Esophagus muscularis mucosa (tissue), 4 donors: ENCODE measurements around the gene NNMT. TPM values are rescaled to one million over a fixed set of nuclear protein-coding genes. Genes with fewer than 3 reads are reported as not detected.
A peak's percentile ranks its signal among the peaks of the same experiment; 100 is the strongest.

Experiments used
- DNase-seq: peaks from one replicate; pipeline ENCODE4 v3.0.0-alpha.2; 2017; ENCODE audit errors: extremely low spot score
- H3K27ac ChIP-seq, 4 donors: fragments of 200-600 bp; sonication (generic); replicated peaks in 1 of 4; 1 replicate in 3 of 4; 2 replicates in 1 of 4; pipeline ENCODE4 v1.5.1; 2016 to 2019; ENCODE audit warnings: mild to moderate bottlenecking in 1 of 4
- H3K27me3 ChIP-seq, 4 donors: fragments of 200-600 bp; sonication (generic); one replicate each; pipeline versions ENCODE4 v1.5.1 to v1.6.0; 2016 to 2019
- H3K36me3 ChIP-seq, 4 donors: fragments of 200-600 bp; sonication (generic); one replicate each; pipeline ENCODE4 v1.5.1; 2016 to 2019
- H3K4me1 ChIP-seq, 4 donors: fragments of 200-600 bp; sonication (generic); one replicate each; pipeline ENCODE4 v1.5.1; 2016 to 2019
- H3K4me3 ChIP-seq, 4 donors: fragments of 200-600 bp; sonication (generic); 1 replicate in 2 of 4; 2 replicates in 2 of 4; pipeline ENCODE4 v1.5.1; 2016 to 2019; ENCODE audit warnings: mild to moderate bottlenecking in 4 of 4, moderate library complexity in 1 of 4
- H3K9me3 ChIP-seq, 4 donors: fragments of 200-600 bp; sonication (generic); 1 replicate in 3 of 4; 2 replicates in 1 of 4; pipeline ENCODE4 v1.5.1; 2016 to 2019
- CTCF ChIP-seq, 3 experiments: fragments of 200-600 bp in 2 of 3; fragments of 450-650 bp in 1 of 3; sonication (generic) in 2 of 3; IDR thresholded peaks; one replicate each; pipeline ENCODE4 v1.5.1; 2017 to 2019; ENCODE audit warnings: antibody characterized with exemption in 3 of 3, mild to moderate bottlenecking in 2 of 3, moderate library complexity in 1 of 3
- EP300 ChIP-seq: sonication (generic); formaldehyde crosslinking; IDR thresholded peaks from one replicate; pipeline ENCODE4 v1.6.1; 2017; ENCODE audit warnings: antibody characterized with exemption
- POLR2A ChIP-seq: fragments of 450-650 bp; IDR thresholded peaks from one replicate; pipeline ENCODE4 v1.6.1; 2017; ENCODE audit warnings: antibody characterized with exemption, moderate library complexity, mild to moderate bottlenecking, low read depth
- POLR2AphosphoS5 ChIP-seq, 2 donors: sonication (generic); formaldehyde crosslinking; IDR thresholded peaks; one replicate each; pipeline ENCODE4 v1.6.1; 2017; ENCODE audit warnings: antibody characterized with exemption in 2 of 2
- WGBS: methylation state at CpG from one replicate; pipeline ENCODE4 v1.1.5; 2018; 5-methylcytosine and 5-hydroxymethylcytosine counted together
- intact Hi-C: fragments of 100-400 bp; cut with DNase I; formaldehyde crosslinking; loops from one replicate; pipeline ENCODE4 v1.15.1; 2023
- total RNA-seq, 4 donors: library from RNA; depleted of rRNA; stranded (reverse); fragments of >200 nt; gene quantifications; one replicate each; pipeline versions ENCODE4 v1.1.0 to v1.2.1, GENCODE V29; 2016

Gene NNMT
- total RNA-seq, 4 donors from 2014 or later: 88.9 to 599 (median 293) TPM

- peak; percentile 83 for DNase-seq
- 32% methylated on average over 5 of the region's 5 CpGs for WGBS
- Histone ChIP-seq H3K27ac (peak overlapping the region in 2 of 4 donors; percentile 18 to 21), H3K36me3 (peaks cover 0 to 16% (median 12%) of the 10 kb centered on the region in 4 donors), H3K4me3 (no peak overlapping the region), H3K27me3 (peaks cover 0 to 27% (median 0%) of the 10 kb centered on the region in 4 donors), H3K9me3 (no peaks in the 10 kb centered on the region), H3K4me1 (peaks cover 0 to 26% (median 11%) of the 10 kb centered on the region in 4 donors)
- intact Hi-C loops: no loop called here
- TF ChIP-seq POLR2AphosphoS5 (IDR thresholded peaks at IDR 0.05): no peak
- no peak for TF ChIP-seq EP300
- no peak for TF ChIP-seq POLR2A
- peak in 1 of 3 experiments; percentile 26 for TF ChIP-seq CTCF (IDR thresholded peaks at IDR 0.05)
These were observed 21.6 kb downstream of the NNMT start for GRCh38 chr11:114317787-114318137.

DNA sequence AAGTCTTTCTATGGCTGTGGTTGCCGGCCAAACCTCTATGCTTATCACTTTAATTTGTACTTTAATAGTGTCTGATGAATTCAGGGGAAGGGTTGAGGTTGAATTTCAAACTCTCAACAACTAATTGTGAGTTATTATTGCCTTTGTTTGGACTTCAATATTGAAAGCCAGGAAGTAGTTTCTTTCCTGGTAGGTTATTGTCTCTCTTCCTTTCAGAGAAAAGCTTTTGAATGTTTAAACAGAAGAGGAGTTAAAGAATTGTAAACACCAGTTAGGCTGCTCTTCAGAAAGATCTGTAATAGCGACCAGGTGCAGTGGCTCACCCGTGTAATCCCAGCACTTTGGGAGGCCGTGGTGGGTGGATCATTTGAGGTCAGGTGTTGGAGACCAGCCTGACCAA, 22.2 kb downstream of the NNMT start:
- intact Hi-C loops: no loop called here
- H3K36me3 ChIP-seq: peaks cover 0 to 12% (median 6%) of the 10 kb centered on the region in 4 donors
- WGBS: 31% methylated on average over 4 of the region's 4 CpGs
- peaks cover 0 to 27% (median 0%) of the 10 kb centered on the region in 4 donors for H3K27me3 ChIP-seq
- no peak overlapping the region for H3K4me3 ChIP-seq
- no peak for DNase-seq
- TF ChIP-seq CTCF (IDR thresholded peaks at IDR 0.05): no peak
- no peak for TF ChIP-seq EP300
- no peak for TF ChIP-seq POLR2A
- TF ChIP-seq POLR2AphosphoS5 (IDR thresholded peaks at IDR 0.05): no peak
- peak overlapping the region in 1 of 4 donors; percentile 18 for H3K27ac ChIP-seq
- H3K9me3 ChIP-seq: no peaks in the 10 kb centered on the region
- peaks cover 0 to 26% (median 11%) of the 10 kb centered on the region in 4 donors for H3K4me1 ChIP-seq

DNA sequence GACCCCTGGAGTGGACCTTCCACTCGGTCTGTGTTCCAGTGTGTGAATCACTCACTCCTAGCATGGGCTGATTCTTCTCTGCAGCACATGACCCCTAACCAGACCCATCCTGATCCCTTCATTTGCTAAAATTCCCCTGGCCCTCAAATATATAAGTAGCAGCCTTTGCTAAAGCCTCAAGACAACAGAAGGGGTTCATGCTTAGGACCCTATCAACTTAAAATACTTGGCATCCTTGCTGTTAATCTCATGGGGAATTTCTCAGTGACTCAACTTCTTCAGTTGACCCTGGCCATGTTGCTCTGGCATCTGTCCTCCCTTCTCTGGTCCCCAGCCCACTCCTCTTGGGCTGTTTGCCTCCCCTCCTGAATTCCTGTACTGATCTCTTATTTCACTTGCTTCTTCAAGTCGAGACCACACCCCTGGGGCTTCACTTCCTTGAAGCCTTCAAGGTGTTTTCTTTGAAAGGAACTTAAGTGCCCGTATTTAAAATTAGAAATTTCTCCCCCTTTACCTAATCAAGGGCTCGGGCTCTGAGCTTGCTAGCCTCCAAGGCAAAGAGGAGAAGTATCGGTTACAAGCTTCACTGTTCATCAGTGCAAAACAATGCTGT, 23.6 kb downstream of the NNMT start:
- WGBS: 62% methylated on average over 5 of the region's 5 CpGs
- no peaks in the 10 kb centered on the region for H3K36me3 ChIP-seq
- peaks cover 0 to 26% (median 11%) of the 10 kb centered on the region in 4 donors for H3K4me1 ChIP-seq
- intact Hi-C loops: no loop called here
- H3K27ac ChIP-seq: no peak overlapping the region
- peak; percentile 84 for DNase-seq
- H3K4me3 ChIP-seq: no peak overlapping the region
- no peaks in the 10 kb centered on the region for H3K9me3 ChIP-seq
- TF ChIP-seq CTCF (IDR thresholded peaks at IDR 0.05) (no peak), POLR2A (no peak), POLR2AphosphoS5 (IDR thresholded peaks at IDR 0.05) (no peak), EP300 (no peak)
- peaks cover 0 to 21% (median 0%) of the 10 kb centered on the region in 4 donors for H3K27me3 ChIP-seq

- Histone ChIP-seq H3K36me3 (no peaks in the 10 kb centered on the region), H3K4me3 (no peak overlapping the region), H3K9me3 (no peaks in the 10 kb centered on the region), H3K4me1 (peaks cover 0 to 13% (median 6%) of the 10 kb centered on the region in 4 donors), H3K27ac (no peak overlapping the region), H3K27me3 (peaks cover 0 to 11% (median 0%) of the 10 kb centered on the region in 4 donors)
- 74% methylated on average over 6 of the region's 6 CpGs for WGBS
- intact Hi-C loops: no loop called here
- peak; percentile 79 for DNase-seq
- TF ChIP-seq CTCF (IDR thresholded peaks at IDR 0.05) (no peak), POLR2A (no peak)
These were observed 25.5 kb downstream of the NNMT start for GRCh38 chr11:114321621-114322257.
